ENCODE data around the gene FSTL4.

Gene FSTL4

GRCh38 chr5:133314086-133314485 is 298.3 kb downstream of the FSTL4 start:
- DNase-seq: no peak

- no peak for DNase-seq
These were observed 301.2 kb downstream of the FSTL4 start for GRCh38 chr5:133311176-133311575.

- no peak for DNase-seq
These were observed 302.2 kb downstream of the FSTL4 start for GRCh38 chr5:133309984-133310621.

GRCh38 chr5:133309166-133309795 is 303.1 kb downstream of the FSTL4 start:
- DNase-seq: no peak

- no peak for DNase-seq
These were observed 305.1 kb downstream of the FSTL4 start for GRCh38 chr5:133307275-133307674.

GRCh38 chr5:133304707-133305216 is 307.6 kb downstream of the FSTL4 start:
- DNase-seq: no peak

GRCh38 chr5:133304178-133304577 is 308.2 kb downstream of the FSTL4 start:
- no peak for DNase-seq

- DNase-seq: no peak
These were observed 309.0 kb downstream of the FSTL4 start for GRCh38 chr5:133303298-133303697.

- DNase-seq: no peak
These were observed 312.6 kb downstream of the FSTL4 start for GRCh38 chr5:133299728-133300127.

GRCh38 chr5:133299021-133299420 is 313.3 kb downstream of the FSTL4 start:
- no peak for DNase-seq

GRCh38 chr5:133298447-133298846 is 313.9 kb downstream of the FSTL4 start:
- no peak for DNase-seq

GRCh38 chr5:133297293-133297692 is 315.0 kb downstream of the FSTL4 start:
- no peak for DNase-seq

GRCh38 chr5:133296624-133297023 is 315.7 kb downstream of the FSTL4 start:
- DNase-seq: no peak

- DNase-seq: no peak
These were observed 316.8 kb downstream of the FSTL4 start for GRCh38 chr5:133295520-133295919.

- DNase-seq: no peak
These were observed 318.0 kb downstream of the FSTL4 start for GRCh38 chr5:133294380-133294779.

GRCh38 chr5:133293960-133294359 is 318.4 kb downstream of the FSTL4 start:
- no peak for DNase-seq

- DNase-seq: no peak
These were observed 320.0 kb downstream of the FSTL4 start for GRCh38 chr5:133292300-133292699.

GRCh38 chr5:133291524-133291923 is 320.8 kb downstream of the FSTL4 start:
- DNase-seq: no peak

GRCh38 chr5:133290669-133291240 is 321.6 kb downstream of the FSTL4 start:
- no peak for DNase-seq

GRCh38 chr5:133289686-133290367 is 322.5 kb downstream of the FSTL4 start:
- no peak for DNase-seq

GRCh38 chr5:133287500-133287899 is 324.8 kb downstream of the FSTL4 start:
- peak; percentile 49 for DNase-seq

- no peak for DNase-seq
These were observed 325.9 kb downstream of the FSTL4 start for GRCh38 chr5:133286483-133286882.

GRCh38 chr5:133285583-133286021 is 326.7 kb downstream of the FSTL4 start:
- DNase-seq: no peak

- no peak for DNase-seq
These were observed 328.0 kb downstream of the FSTL4 start for GRCh38 chr5:133284306-133284705.
